ENCODE data around the gene NPAT.

Gene NPAT
- total RNA-seq = 101 to 186 (median 150) reads per million in 4 donors

DNA sequence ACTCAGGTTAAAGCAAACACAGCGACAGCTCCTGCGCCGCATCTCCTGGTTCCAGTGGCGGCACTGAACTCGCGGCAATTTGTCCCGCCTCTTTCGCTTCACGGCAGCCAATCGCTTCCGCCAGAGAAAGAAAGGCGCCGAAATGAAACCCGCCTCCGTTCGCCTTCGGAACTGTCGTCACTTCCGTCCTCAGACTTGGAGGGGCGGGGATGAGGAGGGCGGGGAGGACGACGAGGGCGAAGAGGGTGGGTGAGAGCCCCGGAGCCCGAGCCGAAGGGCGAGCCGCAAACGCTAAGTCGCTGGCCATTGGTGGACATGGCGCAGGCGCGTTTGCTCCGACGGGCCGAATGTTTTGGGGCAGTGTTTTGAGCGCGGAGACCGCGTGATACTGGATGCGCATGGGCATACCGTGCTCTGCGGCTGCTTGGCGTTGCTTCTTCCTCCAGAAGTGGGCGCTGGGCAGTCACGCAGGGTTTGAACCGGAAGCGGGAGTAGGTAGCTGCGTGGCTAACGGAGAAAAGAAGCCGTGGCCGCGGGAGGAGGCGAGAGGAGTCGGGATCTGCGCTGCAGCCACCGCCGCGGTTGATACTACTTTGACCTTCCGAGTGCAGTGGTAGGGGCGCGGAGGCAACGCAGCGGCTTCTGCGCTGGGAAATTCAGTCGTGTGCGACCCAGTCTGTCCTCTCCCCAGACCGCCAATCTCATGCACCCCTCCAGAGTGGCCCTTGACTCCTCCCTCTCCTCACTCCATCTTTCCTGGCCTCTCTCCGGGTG lies at the start of gene NPAT, which contains the start of gene ATM:
NPAT (minus strand) TSS at position 65 of the 774 bp plus-strand sequence. CDS start 102 bp downstream, outside the sequence.
ATM (plus strand) TSS at position 494 of the 774 bp plus-strand sequence. CDS start 4,558 bp downstream, outside the sequence.
- peak; percentile 99 for DNase-seq

DNA sequence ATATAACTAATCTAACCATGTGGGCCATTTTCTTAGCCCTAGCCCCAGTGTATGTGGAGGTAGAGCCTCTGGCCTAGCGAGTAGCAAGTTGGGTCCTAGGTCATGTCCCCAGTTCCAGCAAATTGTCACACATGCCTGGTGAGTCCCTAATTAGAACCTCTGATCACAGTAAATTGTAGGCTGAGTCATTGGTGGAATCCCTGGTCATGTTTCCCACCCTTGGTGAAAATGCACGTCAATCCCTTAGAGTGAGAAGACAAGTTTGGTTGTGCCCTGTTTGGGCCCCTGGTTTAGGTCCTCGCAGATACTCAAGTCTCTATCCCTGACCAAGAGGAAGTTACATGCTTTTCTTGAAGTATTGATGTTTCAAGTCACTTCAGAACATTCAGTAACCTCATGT lies 47.1 kb upstream of the NPAT start:
- DNase-seq = no peak

DNA sequence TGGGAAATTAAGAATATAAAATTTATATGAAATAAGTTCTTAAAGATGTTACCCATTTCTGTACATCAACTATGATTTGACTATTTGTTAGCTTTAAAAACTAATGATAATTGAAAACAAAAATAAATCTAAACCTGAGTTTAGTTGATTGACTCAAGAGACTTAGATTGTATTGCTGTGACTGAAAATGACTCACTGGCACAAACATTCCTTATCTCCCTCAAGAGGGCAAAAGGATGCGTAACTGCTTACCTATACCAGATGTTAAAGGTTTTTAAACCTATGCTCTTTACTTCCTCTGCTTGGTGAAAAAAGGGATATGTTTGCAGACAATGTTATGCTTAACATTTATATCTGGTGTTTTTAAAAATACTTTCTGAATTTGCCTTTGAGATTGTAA lies 30.7 kb upstream of the NPAT start:
- DNase-seq = no peak

DNA sequence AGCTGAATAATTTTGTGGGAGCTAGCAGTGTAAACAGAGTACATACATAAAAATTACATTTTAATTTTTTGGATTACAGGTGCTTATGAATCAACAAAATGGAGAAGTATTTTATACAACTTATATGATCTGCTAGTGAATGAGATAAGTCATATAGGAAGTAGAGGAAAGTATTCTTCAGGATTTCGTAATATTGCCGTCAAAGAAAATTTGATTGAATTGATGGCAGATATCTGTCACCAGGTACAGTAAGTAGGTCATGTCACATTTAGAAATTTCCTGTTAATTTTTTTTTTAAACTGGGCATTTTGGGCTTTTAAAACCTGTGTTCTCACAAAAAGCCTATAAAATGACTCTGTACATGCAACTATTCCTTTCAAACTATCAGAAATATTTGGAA lies 24.4 kb upstream of the NPAT start:
- no peak for DNase-seq

DNA sequence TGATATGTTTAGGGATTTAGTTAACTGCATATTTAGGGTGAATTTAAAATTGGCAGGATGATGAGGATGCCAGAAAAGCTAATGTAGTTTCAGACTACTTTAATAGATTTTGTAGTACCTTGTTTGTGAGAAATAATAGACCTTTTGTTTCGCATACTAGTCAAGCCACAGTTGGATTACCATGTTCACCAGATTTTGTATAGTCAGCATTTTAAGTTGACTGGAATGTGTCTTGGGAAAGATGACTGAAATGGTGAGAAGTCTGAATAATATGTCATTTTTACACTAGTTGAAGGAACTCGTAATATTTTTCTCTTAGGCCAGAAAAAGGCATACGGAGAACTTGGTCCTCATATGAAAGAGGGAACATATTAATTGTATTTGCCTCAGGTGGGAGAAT lies 23.9 kb upstream of the NPAT start:
- DNase-seq = no peak

DNA sequence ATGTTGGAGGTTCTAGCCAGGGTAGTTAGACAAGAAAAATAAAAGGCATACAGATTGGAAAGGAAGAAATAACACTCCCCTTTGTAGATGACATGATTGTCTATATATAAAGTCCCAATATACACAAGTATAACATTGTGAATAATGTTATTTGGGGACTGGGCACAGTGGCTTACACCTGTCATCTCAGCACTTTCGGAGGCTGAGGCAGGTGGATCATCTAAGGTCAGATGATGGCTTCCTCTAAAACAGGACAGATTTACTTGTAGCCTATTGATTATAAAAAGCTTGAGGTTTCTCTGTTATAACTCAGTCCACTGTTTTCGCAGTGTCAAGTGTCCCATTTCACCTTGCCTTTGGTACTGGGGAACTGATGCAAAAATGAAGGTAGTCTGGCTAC lies 20.0 kb upstream of the NPAT start:
- no peak for DNase-seq

DNA sequence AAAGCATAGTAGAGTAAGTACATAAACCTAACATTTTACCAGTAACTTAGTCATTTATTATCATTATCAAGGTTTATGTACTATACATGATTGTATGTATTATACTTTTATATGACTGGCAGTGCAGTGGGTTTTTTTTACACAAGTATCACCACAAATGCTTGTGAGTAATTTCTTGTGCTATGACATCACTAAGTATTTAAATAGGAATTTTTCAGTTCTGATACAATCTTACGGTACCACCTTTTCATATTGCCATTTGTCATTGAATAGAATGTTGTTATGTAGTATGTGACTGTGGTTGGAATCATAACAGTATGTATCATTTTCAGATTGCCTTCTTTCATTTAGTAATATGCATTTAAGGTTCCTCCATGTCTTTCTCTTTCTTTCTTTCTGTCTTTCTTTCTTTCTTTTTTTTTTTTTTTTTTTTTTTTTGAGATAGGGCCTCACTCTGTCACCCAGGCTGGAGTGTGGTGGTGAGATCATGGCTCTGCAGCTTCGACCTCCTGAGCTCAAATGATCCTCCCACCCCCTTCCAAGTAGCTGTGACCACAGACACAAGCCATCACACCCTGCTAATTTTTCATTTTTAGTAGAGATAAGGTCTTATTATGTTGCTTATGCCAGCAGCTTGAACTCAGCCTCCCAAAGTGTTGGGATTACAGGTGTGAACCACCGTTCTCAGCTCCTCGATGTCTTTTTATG lies 19.0 kb upstream of the NPAT start:
- peak in 1 of 5 donors; percentile 30 for DNase-seq

DNA sequence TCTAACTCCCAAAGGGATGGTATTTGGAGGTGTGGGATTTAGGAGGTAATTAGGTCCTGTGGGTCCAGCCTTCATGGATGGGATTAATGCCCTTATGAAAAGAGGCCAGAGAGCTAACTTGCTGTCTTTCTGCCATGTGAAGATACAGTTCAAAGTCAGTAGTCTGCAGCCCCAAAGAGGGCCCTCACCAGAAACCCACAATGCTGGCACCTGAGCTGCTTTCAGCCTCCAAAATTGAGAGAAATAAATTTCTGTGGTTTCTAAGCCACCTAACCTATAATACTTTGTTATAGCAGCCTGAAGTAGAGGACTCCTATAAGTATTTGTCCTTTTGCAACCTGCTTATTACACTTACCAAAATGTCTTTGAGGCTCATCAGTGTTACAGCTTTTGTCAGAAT lies 16.6 kb upstream of the NPAT start:
- no peak for DNase-seq

DNA sequence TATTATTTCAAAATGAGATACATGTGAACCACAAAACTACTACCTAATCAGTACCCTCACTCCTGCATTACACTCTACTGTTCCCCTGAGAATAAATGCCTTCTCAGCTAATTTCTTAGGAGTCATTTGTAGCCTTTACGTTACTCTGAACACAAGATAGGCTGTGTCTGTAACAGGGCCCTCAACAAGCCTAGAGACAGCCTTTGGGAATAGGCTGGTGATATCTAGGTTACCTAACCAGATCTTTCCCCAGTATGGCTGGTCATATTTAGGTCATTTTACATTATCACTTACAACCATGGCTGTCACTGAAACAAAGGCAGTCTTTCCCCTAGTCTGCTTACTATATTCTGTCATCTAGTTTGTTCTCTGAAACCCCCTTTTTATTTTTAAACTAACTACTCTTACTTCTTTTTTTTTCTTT lies 14.6 kb upstream of the NPAT start:
- peak in 1 of 5 donors; percentile 30 for DNase-seq

DNA sequence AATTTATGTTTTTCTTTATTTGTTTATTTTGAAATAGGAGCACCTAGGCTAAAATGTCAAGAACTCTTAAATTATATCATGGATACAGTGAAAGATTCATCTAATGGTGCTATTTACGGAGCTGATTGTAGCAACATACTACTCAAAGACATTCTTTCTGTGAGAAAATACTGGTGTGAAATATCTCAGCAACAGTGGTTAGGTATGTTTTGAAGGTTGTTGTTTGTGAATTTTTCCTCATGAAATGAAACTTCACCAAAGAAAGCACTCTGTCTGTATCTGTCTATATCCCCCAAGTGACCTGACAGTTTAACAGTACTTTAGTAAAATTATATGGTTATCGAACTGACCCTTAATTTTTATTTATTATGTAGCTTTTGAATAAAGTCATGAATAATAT lies 13.2 kb upstream of the NPAT start:
- no peak for DNase-seq

DNA sequence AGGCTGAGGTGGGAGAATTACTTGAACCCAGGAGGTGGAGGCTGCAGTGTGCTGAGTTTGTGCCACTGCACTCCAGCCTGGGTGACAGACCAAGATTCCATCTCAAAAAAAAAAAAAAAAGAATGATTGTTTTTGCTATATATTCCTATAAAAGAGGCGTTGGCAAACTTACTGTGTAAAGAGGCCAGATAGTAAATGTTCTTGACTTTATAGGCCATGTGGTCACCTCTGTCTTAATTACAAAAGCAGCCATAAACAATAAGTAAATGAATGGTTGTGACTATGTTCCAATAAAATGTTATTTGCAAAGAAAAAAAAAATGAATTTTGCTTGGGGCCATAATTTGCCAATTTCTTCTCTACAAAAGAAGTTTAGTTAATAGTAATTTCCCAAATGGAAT lies 12.8 kb upstream of the NPAT start:
- DNase-seq = no peak

DNA sequence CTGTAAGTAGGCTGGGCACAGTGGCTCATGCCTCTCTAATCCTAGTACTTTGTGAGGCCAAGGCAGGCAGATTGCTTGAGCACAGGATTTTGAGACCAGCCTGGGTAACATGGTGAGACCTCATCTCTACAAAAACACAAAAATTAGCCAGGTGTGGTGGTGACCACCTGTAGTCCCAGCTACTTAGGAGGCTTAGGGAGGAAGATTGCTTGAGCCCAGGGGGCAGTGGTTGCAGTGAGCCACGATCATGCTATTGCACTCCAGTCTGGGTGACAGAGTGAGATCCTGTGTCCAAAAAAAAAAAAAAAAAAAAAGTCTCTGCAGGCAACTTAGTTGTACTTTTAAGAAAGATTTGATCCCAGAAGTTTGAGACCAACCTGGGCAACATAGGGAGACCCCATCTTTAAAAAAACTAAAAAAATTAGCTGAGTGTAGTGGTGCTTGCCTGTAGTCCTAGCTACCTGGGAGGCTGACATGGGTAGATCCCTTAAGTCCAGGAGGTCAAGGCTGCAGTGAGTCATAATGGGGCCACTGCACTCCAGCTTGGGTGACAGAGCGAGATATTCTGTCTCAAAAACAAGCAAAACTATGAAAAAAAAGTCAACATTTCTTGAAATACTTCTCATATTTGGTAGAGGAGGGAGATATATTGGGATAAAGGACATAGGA lies 11.0 kb upstream of the NPAT start:
- no peak for DNase-seq

DNA sequence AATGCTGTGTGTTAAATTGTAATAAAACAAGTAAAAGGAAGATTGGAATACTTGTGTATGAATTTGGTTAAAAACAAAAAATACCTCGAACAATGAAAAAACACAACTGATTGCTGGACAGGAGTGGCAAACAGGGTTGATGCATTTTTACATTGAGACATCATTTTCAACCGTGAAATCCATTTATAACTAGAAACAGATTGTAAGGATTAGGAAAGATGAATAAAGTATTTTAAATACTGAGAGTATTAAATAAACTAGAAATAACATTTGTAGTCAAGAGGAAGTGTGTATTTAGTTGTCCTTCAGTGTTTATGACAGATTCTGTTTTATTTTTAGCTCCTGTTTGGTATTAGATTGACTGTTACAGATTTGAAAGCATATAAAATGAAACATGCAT lies 5.8 kb upstream of the NPAT start:
- DNase-seq = no peak

DNA sequence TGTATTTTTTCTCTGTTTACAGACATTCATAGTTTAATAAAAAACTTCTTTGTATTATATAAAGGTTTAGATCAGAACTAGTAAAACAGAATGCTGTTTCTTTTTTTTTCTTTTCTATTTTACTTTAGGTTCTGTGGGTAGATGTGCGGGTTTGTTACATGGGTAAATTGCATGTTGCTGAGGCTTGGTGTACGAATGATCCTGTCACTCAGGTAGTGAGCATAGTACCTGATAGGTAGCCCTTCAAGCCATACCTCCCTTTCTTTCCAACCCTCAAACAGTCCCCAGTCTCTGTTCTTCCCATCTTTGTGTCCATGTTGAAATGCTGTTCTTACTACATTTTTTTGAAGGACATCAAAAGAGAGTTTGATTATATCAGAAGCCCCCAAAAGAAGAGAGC lies 3.6 kb upstream of the NPAT start:
- no peak for DNase-seq

DNA sequence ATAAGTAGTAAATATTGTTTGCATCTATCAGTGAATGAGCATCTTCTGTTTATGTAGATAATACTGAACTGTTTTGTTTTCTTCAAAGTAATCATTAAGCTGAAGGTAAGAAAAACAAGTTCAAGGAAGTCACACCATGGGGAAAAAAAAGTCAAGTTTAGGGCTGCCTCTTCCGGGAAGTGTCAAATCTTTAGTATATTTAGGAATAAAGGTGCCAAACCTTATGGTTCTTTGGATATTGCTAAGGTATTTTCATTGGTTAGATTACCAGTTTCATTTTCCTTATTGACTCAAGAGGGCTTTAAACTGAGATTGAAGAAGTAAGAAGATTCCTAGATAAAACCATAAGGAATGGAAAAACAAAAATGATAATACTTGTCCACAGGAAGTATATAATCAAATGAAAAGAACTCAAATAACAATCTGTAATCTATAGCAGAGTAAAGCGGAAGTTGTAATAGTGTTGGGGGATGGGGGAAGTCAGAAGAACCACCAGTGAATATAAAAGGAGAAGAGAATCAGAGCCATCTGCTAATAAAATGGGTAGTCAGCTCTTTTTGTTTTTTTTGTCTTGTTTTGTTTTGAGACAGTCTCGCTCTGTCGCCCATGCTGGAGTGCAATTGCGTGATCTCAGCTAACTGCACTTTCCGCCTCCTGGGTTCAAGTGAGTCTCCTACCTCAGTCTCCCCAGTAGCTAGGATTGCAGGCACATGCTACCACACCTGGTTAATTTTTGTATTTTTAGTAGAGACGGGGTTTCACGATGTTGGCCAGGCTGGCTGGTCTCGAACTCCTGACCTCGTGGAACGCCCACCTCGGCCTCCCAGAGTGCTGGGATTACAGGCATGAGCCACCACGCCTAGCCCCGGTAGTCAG lies 2.7 kb upstream of the NPAT start:
- DNase-seq = peak in 3 of 5 donors; percentile 21 to 56 (median 45)

DNA sequence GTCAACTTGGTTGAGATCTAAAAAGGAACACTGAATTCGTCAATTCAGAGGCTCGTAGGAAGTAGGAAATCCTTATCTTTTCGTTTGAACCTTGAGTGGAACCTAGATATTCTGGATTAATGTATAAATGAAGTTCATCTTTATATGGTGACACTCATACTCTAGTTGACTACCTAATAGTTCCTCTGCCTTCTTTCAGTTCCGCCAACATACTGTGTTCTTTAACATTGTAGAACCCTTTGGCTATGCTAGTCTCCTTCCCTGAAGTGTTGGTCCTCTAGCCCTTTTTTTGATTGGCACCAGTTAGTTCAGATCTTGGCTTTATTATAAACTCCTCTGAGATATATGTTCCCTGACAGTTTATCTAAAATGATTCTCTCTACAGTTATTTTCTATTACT lies 1.9 kb upstream of the NPAT start:
- DNase-seq = no peak

DNA sequence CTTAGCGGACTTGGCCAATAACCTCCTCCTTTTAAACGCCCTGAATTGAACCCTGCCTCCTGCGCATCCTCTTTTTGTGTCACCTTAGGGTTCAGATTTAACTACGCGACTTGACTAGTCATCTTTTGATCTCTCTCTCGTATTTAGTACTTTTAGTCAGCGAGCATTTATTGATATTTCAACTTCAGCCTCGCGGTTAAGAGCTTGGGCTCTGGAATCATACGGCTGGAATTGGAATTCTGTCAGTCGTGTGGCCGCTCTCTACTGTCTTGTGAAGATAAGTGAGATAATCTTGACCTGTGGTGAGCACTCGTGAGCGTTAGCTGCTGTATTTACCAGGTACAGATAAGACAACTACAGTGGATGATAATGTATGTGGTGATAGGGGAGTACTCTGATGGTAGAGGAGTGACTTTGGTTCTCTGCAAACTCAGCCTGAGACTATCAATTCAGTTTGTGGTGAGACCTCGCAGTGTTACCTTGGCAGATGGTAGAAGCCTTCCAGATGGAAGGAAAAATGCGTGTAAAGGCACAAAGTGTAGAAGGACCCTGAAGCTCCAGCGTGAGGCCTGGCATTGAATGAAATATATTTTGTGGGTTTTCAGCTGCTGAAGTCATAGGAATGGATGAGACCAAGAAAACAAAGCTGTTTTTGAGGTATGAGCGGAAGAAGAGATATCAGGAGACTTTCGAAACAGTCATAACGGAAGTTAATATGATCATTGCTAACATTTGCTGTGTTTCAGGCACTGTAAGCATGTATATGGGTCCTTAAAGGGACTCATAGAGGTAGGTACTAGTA lies 1.1 kb upstream of the NPAT start:
- peak in 2 of 5 donors; percentile 20 to 87 for DNase-seq

DNA sequence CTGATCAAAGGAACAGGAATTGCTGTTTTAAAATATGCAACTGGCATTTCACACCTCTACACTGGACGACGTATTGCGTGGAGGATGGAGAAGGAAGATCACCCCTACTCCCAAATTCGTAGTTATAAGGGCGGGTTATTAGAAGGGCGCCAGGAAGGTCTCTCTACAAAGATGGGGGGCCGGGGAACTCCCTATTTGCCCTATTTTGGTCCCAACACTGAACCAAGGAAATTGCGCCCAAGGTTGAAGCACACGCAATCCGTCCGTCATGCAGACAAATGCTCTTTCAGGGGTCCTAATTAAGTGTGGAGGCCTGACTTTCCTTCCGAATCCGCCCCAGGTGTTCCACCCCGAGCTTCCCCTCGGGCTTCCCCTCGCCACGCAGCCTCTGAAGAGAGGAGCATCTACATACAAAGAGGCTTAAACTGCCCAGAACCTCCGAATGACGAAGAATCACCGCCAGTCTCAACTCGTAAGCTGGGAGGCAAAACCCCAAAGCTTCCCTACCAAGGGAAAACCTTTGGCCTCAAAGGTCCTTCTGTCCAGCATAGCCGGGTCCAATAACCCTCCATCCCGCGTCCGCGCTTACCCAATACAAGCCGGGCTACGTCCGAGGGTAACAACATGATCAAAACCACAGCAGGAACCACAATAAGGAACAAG lies 396 bp downstream of the NPAT start:
- DNase-seq = peak in 2 of 5 donors; percentile 42 to 47

DNA sequence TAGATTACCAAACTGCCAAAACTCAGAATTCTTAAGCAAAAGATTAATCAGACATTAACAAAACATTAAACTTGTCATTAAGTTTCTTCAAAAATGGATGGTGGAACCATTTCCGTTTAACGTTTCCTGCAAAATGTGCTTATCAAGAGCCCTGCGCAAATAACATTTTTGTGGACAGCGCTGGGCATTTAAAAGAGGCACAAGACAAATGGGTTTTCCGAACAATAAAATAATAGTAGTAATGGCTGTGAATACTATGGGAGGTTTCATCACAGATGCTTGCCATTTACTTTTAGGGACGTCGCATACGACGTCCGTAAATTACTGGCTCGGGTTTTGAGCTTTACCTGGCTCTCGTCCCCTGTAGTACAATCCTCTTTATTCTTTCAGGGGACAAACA lies 1.1 kb downstream of the NPAT start:
- peak in 1 of 5 donors; percentile 23 for DNase-seq

DNA sequence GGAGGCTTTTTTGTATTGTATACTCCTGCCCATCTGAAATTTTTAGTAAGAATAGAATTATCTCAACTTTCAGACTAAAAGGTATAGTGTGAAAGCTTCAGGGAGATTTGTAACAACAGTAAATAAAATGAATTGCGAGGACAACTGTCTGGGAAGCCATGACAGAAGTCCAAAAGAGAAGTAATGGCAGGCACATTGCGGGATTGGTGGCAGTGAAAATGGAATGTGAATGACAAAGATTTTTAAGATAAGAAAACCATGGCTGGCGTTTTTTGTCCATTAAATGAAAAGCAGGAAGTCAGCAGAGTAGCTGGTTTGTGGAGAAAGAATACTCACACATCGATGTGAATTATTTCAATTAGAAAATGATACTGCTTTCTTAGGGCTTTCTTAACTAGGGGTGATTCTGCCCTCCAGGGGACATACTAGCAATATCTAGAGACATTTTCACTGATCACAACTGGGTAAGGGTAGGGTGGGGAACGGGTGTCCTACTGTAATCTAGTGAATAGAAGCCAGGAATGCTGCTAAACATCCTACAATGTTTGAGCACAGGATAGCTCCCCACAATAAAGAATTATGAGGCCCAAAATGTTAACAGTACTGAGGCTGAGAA lies 1.6 kb downstream of the NPAT start:
- DNase-seq = peak in 1 of 5 donors; percentile 20
